AG04449 (cell line): ENCODE measurements around the gene EVL.

ENCODE experiments used
- CTCF ChIA-PET: fragments of 350-600 bp; formaldehyde crosslinking; extraction: SDS; loops from one replicate; lab custom pipeline; 2021; ENCODE audit warnings: antibody characterized with exemption; lab: Yijun Ruan, JAX
- POLR2A ChIA-PET: fragments of 400-600, 350-600 bp; formaldehyde crosslinking; extraction: SDS; loops from one replicate; lab custom pipeline; 2020; ENCODE audit warnings: antibody characterized with exemption, inconsistent platforms; lab: Yijun Ruan, JAX
- DNase-seq: peaks from one replicate; pipeline ENCODE4 v3.0.0-alpha.2; 2010; ENCODE audit warnings: low read depth, low spot score
- H3K4me3 ChIP-seq: 2 replicates; pipeline ENCODE4 v1.5.1; 2011; ENCODE audit warnings: low read depth, mild to moderate bottlenecking, control low read depth, low read length
- TF ChIP-seq, protein P1 (sequence below): IDR thresholded peaks from one replicate; pipeline ENCODE4 v1.5.1; 2011; ENCODE audit warnings: mild to moderate bottlenecking, moderate library complexity, low read length, control low read depth, inconsistent platforms; ENCODE audit not compliant: insufficient read depth; ENCODE audit errors: missing control alignments

EVL gene

DNA sequence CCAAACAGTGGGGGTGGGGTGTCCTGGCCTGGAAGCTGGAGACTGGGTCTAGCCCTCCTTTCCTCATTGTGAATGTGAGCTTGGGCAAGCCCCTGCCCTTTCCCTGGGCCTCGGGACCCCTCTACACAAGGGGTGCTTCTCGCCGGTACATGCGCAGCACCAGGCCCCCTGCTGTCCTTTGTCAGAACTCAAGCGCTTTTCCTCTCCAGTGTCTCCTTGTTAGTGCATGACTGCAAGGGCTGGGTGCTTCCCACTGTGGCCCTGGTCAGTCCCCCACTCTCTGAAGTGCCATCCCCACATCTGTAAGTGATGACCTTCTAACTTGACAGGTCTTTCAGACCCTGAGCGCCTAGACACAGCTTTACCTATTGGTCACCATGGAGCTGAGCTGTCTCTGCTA is 50.0 kb downstream of the EVL start:
- CTCF ChIA-PET = interaction anchor here (1.3 to 2.6 kb wide), 3 partner anchors 10 to 133 kb away, joined by 5 to 13 read pairs (median 8); no protein-coding TSS in a partner anchor
- H3K4me3 ChIP-seq = no peak overlapping the region
- TF ChIP-seq, protein P1, sequence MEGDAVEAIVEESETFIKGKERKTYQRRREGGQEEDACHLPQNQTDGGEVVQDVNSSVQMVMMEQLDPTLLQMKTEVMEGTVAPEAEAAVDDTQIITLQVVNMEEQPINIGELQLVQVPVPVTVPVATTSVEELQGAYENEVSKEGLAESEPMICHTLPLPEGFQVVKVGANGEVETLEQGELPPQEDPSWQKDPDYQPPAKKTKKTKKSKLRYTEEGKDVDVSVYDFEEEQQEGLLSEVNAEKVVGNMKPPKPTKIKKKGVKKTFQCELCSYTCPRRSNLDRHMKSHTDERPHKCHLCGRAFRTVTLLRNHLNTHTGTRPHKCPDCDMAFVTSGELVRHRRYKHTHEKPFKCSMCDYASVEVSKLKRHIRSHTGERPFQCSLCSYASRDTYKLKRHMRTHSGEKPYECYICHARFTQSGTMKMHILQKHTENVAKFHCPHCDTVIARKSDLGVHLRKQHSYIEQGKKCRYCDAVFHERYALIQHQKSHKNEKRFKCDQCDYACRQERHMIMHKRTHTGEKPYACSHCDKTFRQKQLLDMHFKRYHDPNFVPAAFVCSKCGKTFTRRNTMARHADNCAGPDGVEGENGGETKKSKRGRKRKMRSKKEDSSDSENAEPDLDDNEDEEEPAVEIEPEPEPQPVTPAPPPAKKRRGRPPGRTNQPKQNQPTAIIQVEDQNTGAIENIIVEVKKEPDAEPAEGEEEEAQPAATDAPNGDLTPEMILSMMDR = no peak
- POLR2A ChIA-PET = no interaction called here
- no peak for DNase-seq

- H3K4me3 ChIP-seq = no peak overlapping the region
- no peak for DNase-seq
- ChIA-PET CTCF (interaction anchor here (1.3 to 2.6 kb wide), 3 partner anchors 10 to 133 kb away, joined by 5 to 13 read pairs (median 8); no protein-coding TSS in a partner anchor), POLR2A (no interaction called here)
- TF ChIP-seq, protein P1 = no peak
Measured at GRCh38 chr14:100115726-100116125, 50.5 kb downstream of the EVL start.

GRCh38 chr14:100116134-100116533 is 50.9 kb downstream of the EVL start:
- POLR2A ChIA-PET = no interaction called here

DNA sequence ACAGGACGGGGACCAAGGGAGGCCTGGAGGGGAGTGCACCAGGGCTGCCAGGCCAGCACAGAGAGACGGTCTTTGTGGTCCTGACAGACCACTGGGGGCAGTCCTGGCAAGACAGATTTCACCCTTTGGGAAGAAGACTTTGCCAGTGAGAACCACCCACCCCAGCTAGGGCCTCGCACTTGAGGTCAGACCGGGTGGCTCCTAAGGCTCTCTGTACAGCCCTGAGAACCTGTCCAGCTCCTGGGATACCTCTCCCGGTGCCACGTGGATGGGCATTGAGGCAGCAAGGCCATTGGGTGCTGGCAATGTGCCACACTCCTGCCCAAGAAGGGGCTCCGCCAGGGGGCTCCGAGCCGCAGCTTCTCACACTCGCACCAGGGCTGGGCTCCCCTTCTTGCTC is 51.8 kb downstream of the EVL start:
- ChIA-PET POLR2A (no interaction called here), CTCF (interaction anchor here (1.3 to 7.1 kb wide), 4 partner anchors 8 to 134 kb away, joined by 4 to 84 read pairs (median 9); no protein-coding TSS in a partner anchor)

More at GRCh38 chr14:100116134-100116533, 50.9 kb downstream of the EVL start:
- TF ChIP-seq, protein P1 = no peak
- DNase-seq = no peak
- no peak overlapping the region for H3K4me3 ChIP-seq
- CTCF ChIA-PET = interaction anchor here (1.3 to 7.1 kb wide), 5 partner anchors 7 to 134 kb away, joined by 5 to 84 read pairs (median 8); no protein-coding TSS in a partner anchor

DNA sequence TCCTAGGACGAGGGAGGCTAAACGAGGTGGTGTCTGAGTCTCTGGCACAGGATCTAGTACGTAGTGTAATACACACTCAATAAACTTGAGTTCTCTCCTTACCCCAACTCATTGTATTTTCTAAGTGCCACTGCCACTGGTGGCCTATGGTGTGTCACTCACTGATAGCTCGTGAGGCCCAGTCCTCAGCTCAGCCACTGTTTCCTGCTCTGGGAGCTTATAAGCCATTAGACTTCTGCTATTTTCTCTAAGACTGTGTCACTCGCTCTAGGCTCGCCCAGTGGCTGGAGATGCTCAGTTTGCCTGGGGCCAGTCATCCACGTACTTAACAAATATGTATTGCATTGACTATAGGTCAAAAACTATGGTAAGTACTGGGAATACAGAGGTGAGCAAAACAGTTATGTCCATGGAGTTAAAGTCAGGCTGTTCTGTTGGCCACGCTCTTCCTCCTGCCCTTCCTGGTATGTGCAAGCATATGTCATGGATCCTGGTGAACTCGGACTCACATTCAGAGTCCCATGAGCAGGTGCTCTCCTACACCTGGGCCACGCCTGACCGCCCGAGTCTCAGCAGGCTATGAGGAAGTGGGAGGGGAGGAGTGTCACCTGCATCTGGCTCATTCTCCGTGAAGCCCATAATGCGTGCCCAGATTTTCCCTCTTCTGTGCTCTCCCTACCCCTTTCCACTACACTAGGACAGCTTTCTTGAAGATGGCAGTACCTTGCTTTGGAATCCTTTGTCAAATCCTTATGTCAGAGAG is 52.6 kb downstream of the EVL start:
- TF ChIP-seq, protein P1 = no peak
- no peak overlapping the region for H3K4me3 ChIP-seq
- POLR2A ChIA-PET = no interaction called here
- CTCF ChIA-PET = interaction anchor here (0.6 to 7.1 kb wide), 7 partner anchors 8 to 140 kb away, joined by 3 to 84 read pairs (median 4); no protein-coding TSS in a partner anchor
- no peak for DNase-seq

More for the DNA sequence above, 51.8 kb downstream of the EVL start:
- DNase-seq = no peak
- H3K4me3 ChIP-seq = no peak overlapping the region
- TF ChIP-seq, protein P1 = no peak
